Kidney (tissue), 14 donors: Measurements from ENCODE around the gene CISTR. TPM values are rescaled to one million over a fixed set of nuclear protein-coding genes. Genes with fewer than 3 reads are reported as not detected.

Source experiments
- DNase-seq, 5 donors: peaks; one replicate each; pipeline ENCODE4 v3.0.0-alpha.2; 2013 to 2020
- FAIRE-seq: peaks from 2 replicates; lab custom pipeline; 2012; peaks lifted over from hg19 to GRCh38; lab: Jason Lieb, UNC
- H3K27ac ChIP-seq, 2 donors: one replicate each; pipeline ENCODE4 v1.7.0; 2013; ENCODE audit warnings: low read depth in 2 of 2, low read length in 2 of 2, inconsistent platforms in 1 of 2
- H3K27me3 ChIP-seq: one replicate; pipeline ENCODE4 v1.7.1; 2013; ENCODE audit warnings: low read length, inconsistent platforms; ENCODE audit not compliant: control insufficient read depth, insufficient read depth
- H3K36me3 ChIP-seq, 3 donors: one replicate each; pipeline versions ENCODE4 v1.7.0 to v1.7.1; 2013; ENCODE audit warnings: low read length in 3 of 3, control low read depth in 1 of 3, inconsistent platforms in 1 of 3; ENCODE audit not compliant: insufficient read depth in 3 of 3, control insufficient read depth in 2 of 3
- H3K4me1 ChIP-seq, 3 donors: one replicate each; pipeline versions ENCODE4 v1.7.0 to v1.7.1; 2013; ENCODE audit warnings: low read length in 3 of 3, inconsistent platforms in 1 of 3, low read depth in 1 of 3; ENCODE audit not compliant: control insufficient read depth in 2 of 3, insufficient read depth in 2 of 3
- H3K4me3 ChIP-seq, 3 donors: one replicate each; pipeline versions ENCODE4 v1.7.0 to v1.8.1; 2013; ENCODE audit warnings: low read length in 3 of 3, control low read depth in 1 of 3, inconsistent platforms in 1 of 3
- H3K9ac ChIP-seq, 3 donors: one replicate each; pipeline versions ENCODE4 v1.7.0 to v1.7.1; 2013; ENCODE audit warnings: low read length in 3 of 3, control low read depth in 1 of 3, inconsistent platforms in 1 of 3
- H3K9me3 ChIP-seq, 3 donors: one replicate each; pipeline versions ENCODE4 v1.7.0 to v1.7.1; 2013; ENCODE audit warnings: low read length in 3 of 3, control low read depth in 1 of 3, inconsistent platforms in 1 of 3; ENCODE audit not compliant: control insufficient read depth in 2 of 3, insufficient read depth in 1 of 3
- CTCF ChIP-seq: IDR thresholded peaks from 3 replicates; pipeline ENCODE4 v1.5.1; 2012; ENCODE audit warnings: mild to moderate bottlenecking, moderate library complexity, borderline replicate concordance; ENCODE audit not compliant: insufficient read depth; ENCODE audit errors: extremely low read depth
- intact Hi-C: fragments of 100-400 bp; cut with DNase I; formaldehyde crosslinking; loops from one replicate; pipeline ENCODE4 v1.11.1; 2022
- polyA plus RNA-seq: library from polyadenylated mRNA; stranded (reverse); fragments of 350-450 nt; fragmentation: Illumina TruSeq; extraction: RNeasy Lipid Tissue Mini Kit (QIAGEN cat#74804); gene quantifications from one replicate; pipeline ENCODE4 v1.2.3, GENCODE V29; 2014; ENCODE audit warnings: low read depth, low replicate concordance; ENCODE audit not compliant: insufficient read depth
- total RNA-seq: library from RNA; stranded (reverse); fragmentation: NEBNext Ultra II Directional; extraction: Animal tissue kit (Norgen Biotek cat#: 25700); gene quantifications from one replicate; pipeline ENCODE4 v1.2.1, GENCODE V29; 2021
- donor health status: control.
- donor health status: control.
- donor health status: control.
- donor health status: control.
- donor health status: control.
- donor health status: DM: yes; HTN: yes; CAD: no.
- donor health status: Normal renal cell carcinoma (clear cell type).

The CISTR gene
- total and polyA plus RNA-seq, 2 donors from 2014 or later, result not detected

- no peak overlapping the region for H3K9ac ChIP-seq
- peak; percentile 100 for TF ChIP-seq CTCF
- H3K4me1 ChIP-seq, result peaks cover 0 to 13% (median 6%) of the 10 kb centered on the region in 3 donors
- FAIRE-seq (peak; percentile 62), DNase-seq (peak; percentile 95 to 96 (median 95))
- intact Hi-C loops, result loop anchor here (5.0 kb wide), 1 partner anchor 44 kb away; no protein-coding TSS in a partner anchor
- no peak overlapping the region for H3K4me3 ChIP-seq
- peaks cover 24% of the 10 kb centered on the region for H3K27me3 ChIP-seq
- no peaks in the 10 kb centered on the region for H3K36me3 ChIP-seq
- H3K27ac ChIP-seq, result no peak overlapping the region
- no peaks in the 10 kb centered on the region for H3K9me3 ChIP-seq
Observed at GRCh38 chr12:53746592-53747092, 5.1 kb downstream of the CISTR start.

GRCh38 chr12:53744751-53745150 lies 7.0 kb downstream of the CISTR start:
- intact Hi-C loops, result loop anchor here (5.0 kb wide), 1 partner anchor 42 kb away; no protein-coding TSS in a partner anchor
- TF ChIP-seq CTCF, result no peak

GRCh38 chr12:53744130-53744441 lies 7.7 kb downstream of the CISTR start:
- Histone ChIP-seq H3K4me1 (peaks cover 0 to 11% (median 3%) of the 10 kb centered on the region in 3 donors), H3K27me3 (peaks cover 25% of the 10 kb centered on the region), H3K27ac (no peak overlapping the region), H3K9ac (no peak overlapping the region), H3K36me3 (no peaks in the 10 kb centered on the region), H3K9me3 (no peaks in the 10 kb centered on the region), H3K4me3 (no peak overlapping the region)
- FAIRE-seq (no peak), DNase-seq (no peak)
- intact Hi-C loops, result no loop called here
- TF ChIP-seq CTCF, result no peak

More at GRCh38 chr12:53744751-53745150, 7.0 kb downstream of the CISTR start:
- DNase-seq (no peak), FAIRE-seq (no peak)
- Histone ChIP-seq H3K9me3 (no peaks in the 10 kb centered on the region), H3K36me3 (no peaks in the 10 kb centered on the region), H3K4me1 (peaks cover 0 to 6% (median 0%) of the 10 kb centered on the region in 3 donors), H3K9ac (no peak overlapping the region), H3K4me3 (no peak overlapping the region), H3K27me3 (peaks cover 24% of the 10 kb centered on the region), H3K27ac (no peak overlapping the region)
